DND-41 (cell line): ENCODE measurements around the gene PCSK2.

Source experiments
- ATAC-seq: fragments of 200-7000 bp; cut with Tn5 transposase; 3 replicates; pipeline ENCODE4 v1.9.1; 2021; ENCODE audit warnings: low read depth; ENCODE audit not compliant: insufficient read depth
- DNase-seq: peaks from one replicate; pipeline ENCODE4 v3.0.0-alpha.2; 2020
- H2AFZ ChIP-seq: 2 replicates; pipeline ENCODE4 v1.6.0; 2012; ENCODE audit warnings: low read depth, low read length
- H3K27ac ChIP-seq: 2 replicates; pipeline ENCODE4 v1.5.1; 2012; ENCODE audit warnings: low read length, inconsistent platforms
- H3K27me3 ChIP-seq: fragments of 200-600 bp; sonication (generic); 2 replicates; pipeline ENCODE4 v1.6.0; 2012; ENCODE audit warnings: low read length, mild to moderate bottlenecking, inconsistent platforms; ENCODE audit not compliant: insufficient read depth, poor library complexity
- H3K36me3 ChIP-seq: 2 replicates; pipeline ENCODE4 v1.5.1; 2012; ENCODE audit warnings: low read length, inconsistent platforms; ENCODE audit not compliant: insufficient read depth
- H3K4me1 ChIP-seq: 2 replicates; pipeline ENCODE4 v1.5.1; 2012; ENCODE audit warnings: mild to moderate bottlenecking, low read length; ENCODE audit not compliant: insufficient read depth
- H3K4me2 ChIP-seq: 2 replicates; pipeline ENCODE4 v1.6.0; 2012; ENCODE audit warnings: mild to moderate bottlenecking, moderate library complexity, low read length, inconsistent platforms; ENCODE audit not compliant: insufficient read depth
- H3K4me3 ChIP-seq, 2 experiments: fragments of 200-600 bp in 1 of 2; shearing (Covaris generic) in 1 of 2; 2 replicates each; pipeline ENCODE4 v1.5.1; 2012 to 2016; ENCODE audit warnings: inconsistent platforms in 2 of 2, low read length in 2 of 2, mild to moderate bottlenecking in 2 of 2, low read depth in 1 of 2, moderate library complexity in 1 of 2
- H3K79me2 ChIP-seq: 2 replicates; pipeline ENCODE4 v1.6.0; 2012; ENCODE audit warnings: low read length, inconsistent platforms; ENCODE audit not compliant: insufficient read depth
- H3K9ac ChIP-seq: 2 replicates; pipeline ENCODE4 v1.6.0; 2012; ENCODE audit warnings: low read depth, mild to moderate bottlenecking, inconsistent platforms, low read length, moderate library complexity
- H3K9me3 ChIP-seq: 2 replicates; pipeline ENCODE4 v1.5.1; 2012; ENCODE audit warnings: low read length, moderate library complexity, mild to moderate bottlenecking, inconsistent platforms; ENCODE audit not compliant: insufficient read depth, severe bottlenecking
- H4K20me1 ChIP-seq: 2 replicates; pipeline ENCODE4 v1.6.0; 2012; ENCODE audit warnings: low read length; ENCODE audit not compliant: insufficient read depth
- EZH2 ChIP-seq: IDR thresholded peaks from 3 replicates; pipeline ENCODE4 v1.6.1; 2012; ENCODE audit warnings: borderline replicate concordance, low read depth, mild to moderate bottlenecking, moderate library complexity, low read length, inconsistent platforms; ENCODE audit not compliant: severe bottlenecking
- TF ChIP-seq, protein P1 (sequence below): IDR thresholded peaks from 2 replicates; pipeline ENCODE4 v1.5.1; 2012; ENCODE audit warnings: borderline replicate concordance, low read length, moderate library complexity, mild to moderate bottlenecking; ENCODE audit not compliant: poor library complexity, severe bottlenecking; ENCODE audit errors: extremely low read depth

The PCSK2 gene

DNA sequence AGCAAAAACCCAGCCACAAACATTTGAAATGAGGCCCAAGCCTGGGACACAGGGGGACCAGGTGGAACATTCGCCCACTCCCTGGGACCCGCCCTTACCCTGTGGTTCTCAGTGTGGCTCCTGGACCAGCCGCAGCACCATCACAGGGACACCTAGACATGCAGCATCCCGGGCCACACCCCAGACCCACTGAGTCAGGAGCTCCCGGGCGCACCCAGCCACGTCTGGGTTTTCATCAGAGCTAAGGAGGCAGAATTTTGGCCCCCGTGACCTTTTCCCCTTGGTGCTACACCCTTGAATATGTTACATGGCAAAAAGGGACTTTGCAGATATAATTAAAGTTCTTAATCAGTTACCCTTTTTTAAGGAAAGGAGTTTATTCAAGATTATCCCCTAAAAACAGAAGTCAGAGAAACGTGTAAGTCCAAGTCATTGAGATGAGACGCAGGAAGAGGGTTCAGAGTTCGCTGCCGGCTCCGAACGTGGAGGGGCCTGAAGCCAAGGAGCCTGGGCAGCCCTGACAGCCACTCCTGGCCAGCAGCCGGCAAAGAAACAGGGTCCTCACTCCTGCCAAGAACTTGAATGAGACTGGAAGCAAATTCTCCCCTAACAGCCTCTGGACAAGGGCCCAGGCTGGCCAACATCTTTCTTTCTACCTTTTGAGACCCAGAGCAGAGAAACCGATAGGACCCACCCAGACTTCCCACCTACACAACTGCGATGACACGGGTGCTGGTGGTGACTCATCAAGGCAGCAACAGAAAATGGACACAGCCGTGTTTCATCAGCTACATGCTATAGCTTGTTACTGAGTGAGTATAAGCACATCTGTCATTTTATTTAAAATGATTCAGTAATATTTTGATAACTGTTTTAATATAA, 279.0 kb downstream of the PCSK2 start:
- peaks cover 16% of the 10 kb centered on the region for H3K27me3 ChIP-seq
- no peaks in the 10 kb centered on the region for H3K79me2 ChIP-seq
- H2AFZ ChIP-seq, result peak overlapping the region; percentile 80
- H4K20me1 ChIP-seq, result no peaks in the 10 kb centered on the region
- H3K27ac ChIP-seq, result no peak overlapping the region
- no peaks in the 10 kb centered on the region for H3K9me3 ChIP-seq
- H3K4me3 ChIP-seq, result peak overlapping the region in 1 of 2 experiments; percentile 52; a peak in 1 of 4 replicates
- no peaks in the 10 kb centered on the region for H3K36me3 ChIP-seq
- no peak for TF ChIP-seq EZH2
- TF ChIP-seq, protein P1, sequence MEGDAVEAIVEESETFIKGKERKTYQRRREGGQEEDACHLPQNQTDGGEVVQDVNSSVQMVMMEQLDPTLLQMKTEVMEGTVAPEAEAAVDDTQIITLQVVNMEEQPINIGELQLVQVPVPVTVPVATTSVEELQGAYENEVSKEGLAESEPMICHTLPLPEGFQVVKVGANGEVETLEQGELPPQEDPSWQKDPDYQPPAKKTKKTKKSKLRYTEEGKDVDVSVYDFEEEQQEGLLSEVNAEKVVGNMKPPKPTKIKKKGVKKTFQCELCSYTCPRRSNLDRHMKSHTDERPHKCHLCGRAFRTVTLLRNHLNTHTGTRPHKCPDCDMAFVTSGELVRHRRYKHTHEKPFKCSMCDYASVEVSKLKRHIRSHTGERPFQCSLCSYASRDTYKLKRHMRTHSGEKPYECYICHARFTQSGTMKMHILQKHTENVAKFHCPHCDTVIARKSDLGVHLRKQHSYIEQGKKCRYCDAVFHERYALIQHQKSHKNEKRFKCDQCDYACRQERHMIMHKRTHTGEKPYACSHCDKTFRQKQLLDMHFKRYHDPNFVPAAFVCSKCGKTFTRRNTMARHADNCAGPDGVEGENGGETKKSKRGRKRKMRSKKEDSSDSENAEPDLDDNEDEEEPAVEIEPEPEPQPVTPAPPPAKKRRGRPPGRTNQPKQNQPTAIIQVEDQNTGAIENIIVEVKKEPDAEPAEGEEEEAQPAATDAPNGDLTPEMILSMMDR, result no peak
- DNase-seq (no peak), ATAC-seq (peak; percentile 18; the same call in 1 of the 3 replicates)
- H3K4me1 ChIP-seq, result peaks cover 9% of the 10 kb centered on the region
- H3K9ac ChIP-seq, result peak overlapping the region; percentile 36; the same call in 1 of the 2 replicates
- H3K4me2 ChIP-seq, result peak overlapping the region; percentile 68

DNA sequence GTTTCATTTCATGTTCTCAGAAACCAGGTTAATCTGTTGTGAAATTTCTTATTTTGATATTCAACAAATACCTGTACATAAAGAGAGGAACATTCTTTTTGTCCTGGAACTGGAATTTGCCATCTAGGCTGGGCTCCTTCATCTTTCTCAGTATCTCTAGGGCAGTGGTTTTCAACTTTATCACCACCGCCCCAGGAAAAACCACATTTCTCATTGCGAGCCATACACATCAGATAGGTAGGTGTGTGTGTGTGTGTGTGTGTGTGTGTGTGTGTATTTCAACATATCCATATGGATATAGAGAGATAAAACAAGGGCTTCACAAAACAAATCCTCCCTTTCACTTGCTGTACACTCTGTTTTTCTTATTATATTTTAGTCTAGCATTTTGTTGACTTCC, 280.2 kb downstream of the PCSK2 start:
- H3K27me3 ChIP-seq, result peaks cover 16% of the 10 kb centered on the region
- no peak for TF ChIP-seq EZH2
- TF ChIP-seq, protein P1, result no peak
- H4K20me1 ChIP-seq, result no peaks in the 10 kb centered on the region
- H3K9ac ChIP-seq, result no peak overlapping the region
- H3K4me1 ChIP-seq, result peaks cover 9% of the 10 kb centered on the region
- no peak overlapping the region for H2AFZ ChIP-seq
- no peak overlapping the region for H3K4me3 ChIP-seq
- DNase-seq (no peak), ATAC-seq (no peak)
- H3K4me2 ChIP-seq, result no peak overlapping the region
- no peaks in the 10 kb centered on the region for H3K9me3 ChIP-seq
- H3K27ac ChIP-seq, result no peak overlapping the region
- H3K36me3 ChIP-seq, result no peaks in the 10 kb centered on the region
- H3K79me2 ChIP-seq, result no peaks in the 10 kb centered on the region

DNA sequence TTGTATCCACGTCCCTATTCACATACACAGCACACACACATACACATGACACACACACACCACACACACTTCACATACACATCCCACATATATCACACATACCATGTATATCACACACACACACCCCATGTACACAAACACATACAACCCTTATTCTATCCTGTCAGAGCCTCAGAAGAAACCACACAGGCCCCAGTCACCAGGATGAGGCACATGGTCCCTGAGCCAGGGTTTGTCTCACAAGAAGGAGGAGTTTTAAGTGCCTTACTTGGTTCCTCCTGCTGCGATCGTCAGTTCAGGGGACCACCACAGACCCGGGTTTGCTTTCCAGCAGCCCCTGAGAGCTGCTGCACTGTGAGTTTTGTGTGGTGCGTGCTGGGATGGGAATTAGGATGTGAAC, 280.7 kb downstream of the PCSK2 start:
- TF ChIP-seq, protein P1, result no peak
- no peak for TF ChIP-seq EZH2
- Histone ChIP-seq H4K20me1 (no peaks in the 10 kb centered on the region), H3K79me2 (no peaks in the 10 kb centered on the region), H3K4me3 (no peak overlapping the region), H3K36me3 (no peaks in the 10 kb centered on the region), H3K9ac (no peak overlapping the region), H3K4me2 (no peak overlapping the region), H2AFZ (no peak overlapping the region), H3K27me3 (peaks cover 16% of the 10 kb centered on the region), H3K9me3 (no peaks in the 10 kb centered on the region), H3K4me1 (peaks cover 9% of the 10 kb centered on the region), H3K27ac (no peak overlapping the region)
- ATAC-seq, result no peak
- no peak for DNase-seq
